GM12878 (cell line): ENCODE results near the gene GOLGA5. TPM values are rescaled to one million over a fixed set of nuclear protein-coding genes. Genes with fewer than 3 reads are reported as not detected.

Source experiments
- ATAC-seq: fragments of 200-7000 bp; cut with Tn5 transposase; 3 replicates; pipeline ENCODE4 v1.9.1; 2020; ENCODE audit warnings: mild to moderate bottlenecking, moderate library complexity
- BruUV-seq: library from RNA; stranded (reverse); fragments of 400-500 nt; replicated peaks from 2 replicates; lab custom pipeline; 2021; lab: Mats Ljungman, UMichigan
- CTCF ChIA-PET: fragments of 300-600 bp; sonication (Branson Sonifier 250); formaldehyde crosslinking; extraction: SDS; loops from one replicate; lab custom pipeline; 2021; ENCODE audit warnings: inconsistent platforms; lab: Yijun Ruan, JAX
- POLR2A ChIA-PET: fragments of 350-600 bp; formaldehyde crosslinking; extraction: SDS; loops from one replicate; lab custom pipeline; 2021; ENCODE audit warnings: inconsistent platforms; lab: Charles Lee
- RAD21 ChIA-PET: fragments of 300-600 bp; sonication (Branson Sonifier 250); formaldehyde crosslinking; loops from one replicate; lab custom pipeline; 2023; ENCODE audit warnings: antibody characterized with exemption; ENCODE audit not compliant: unreplicated experiment; lab: Charles Lee
- SMC1A ChIA-PET: fragments of 300-600 bp; sonication (Branson Sonifier 250); formaldehyde crosslinking; loops from one replicate; lab custom pipeline; 2023; ENCODE audit not compliant: unreplicated experiment, uncharacterized antibody; lab: Charles Lee
- DNase-seq: peaks from one replicate; pipeline ENCODE4 v3.0.0-alpha.2; 2011; ENCODE audit warnings: low read depth, low spot score
- FAIRE-seq: peaks from 3 replicates; lab custom pipeline; 2011; peaks lifted over from hg19 to GRCh38; lab: Jason Lieb, UNC
- H2AFZ ChIP-seq: 2 replicates; pipeline ENCODE4 v1.6.0; 2011; ENCODE audit warnings: low read depth, low read length, control low read depth; ENCODE audit not compliant: control insufficient read depth
- H3K27ac ChIP-seq: 2 replicates; pipeline ENCODE4 v1.5.1; 2011; ENCODE audit warnings: control low read depth; ENCODE audit not compliant: control insufficient read depth, insufficient read depth
- H3K27me3 ChIP-seq, 2 experiments: replicated peaks in 1 of 2; 2 replicates each; pipeline versions ENCODE4 v1.6.0 to v1.6.1; 2011; ENCODE audit warnings: low read length in 1 of 2; ENCODE audit not compliant: control insufficient read depth in 2 of 2, insufficient read depth in 2 of 2
- H3K36me3 ChIP-seq, 2 experiments: 2 replicates each; pipeline ENCODE4 v1.5.1; 2011; ENCODE audit warnings: low read length in 1 of 2; ENCODE audit not compliant: control insufficient read depth in 2 of 2, insufficient read depth in 2 of 2
- H3K4me1 ChIP-seq: 2 replicates; pipeline ENCODE4 v1.6.1; 2011; ENCODE audit warnings: mild to moderate bottlenecking, low read length, moderate library complexity, mixed read lengths; ENCODE audit not compliant: control insufficient read depth, insufficient read depth
- H3K4me2 ChIP-seq: 2 replicates; pipeline ENCODE4 v1.6.0; 2011; ENCODE audit warnings: control low read depth; ENCODE audit not compliant: control insufficient read depth, insufficient read depth
- H3K4me3 ChIP-seq: fragments of 200-600 bp; sonication (generic); 2 replicates; pipeline ENCODE4 v1.5.1; 2016
- H3K79me2 ChIP-seq: 2 replicates; pipeline ENCODE4 v1.6.0; 2011; ENCODE audit warnings: low read length; ENCODE audit not compliant: control insufficient read depth, insufficient read depth
- H3K9ac ChIP-seq: 2 replicates; pipeline ENCODE4 v1.8.0; 2011; ENCODE audit warnings: low read length, control low read depth, mixed read lengths; ENCODE audit not compliant: control insufficient read depth, insufficient read depth
- H3K9me3 ChIP-seq: replicated peaks from 3 replicates; pipeline ENCODE4 v1.5.1; 2011; ENCODE audit warnings: mild to moderate bottlenecking, low read length; ENCODE audit not compliant: control insufficient read depth, insufficient read depth
- H4K20me1 ChIP-seq: 2 replicates; pipeline ENCODE4 v1.6.0; 2011; ENCODE audit not compliant: control insufficient read depth, insufficient read depth
- BACH1 ChIP-seq: fragments of 450-650 bp; IDR thresholded peaks from 2 replicates; pipeline ENCODE4 v1.6.1; 2017; ENCODE audit warnings: mild to moderate bottlenecking, borderline replicate concordance
- BHLHE40 ChIP-seq, 2 experiments: fragments of 450-650 bp in 1 of 2; IDR thresholded peaks; 2 replicates each; pipeline ENCODE4 v1.6.1; 2011 to 2017; ENCODE audit warnings: low read depth in 2 of 2, borderline replicate concordance in 1 of 2, improper control_type of control experiment in 1 of 2, low read length in 1 of 2, mild to moderate bottlenecking in 1 of 2
- CHD1 ChIP-seq: IDR thresholded peaks from 2 replicates; pipeline ENCODE4 v1.6.1; 2012; ENCODE audit warnings: low read depth, low read length, improper control_type of control experiment
- EP300 ChIP-seq, 2 experiments: fragments of 150-350 bp in 1 of 2; IDR thresholded peaks; 2 replicates each; pipeline ENCODE4 v1.6.1; 2011 to 2012; ENCODE audit warnings: low read depth in 2 of 2, low read length in 2 of 2, borderline replicate concordance in 1 of 2, improper control_type of control experiment in 1 of 2, inconsistent platforms in 1 of 2; ENCODE audit not compliant: control insufficient read depth in 1 of 2
- NKRF ChIP-seq: fragments of 450-650 bp; conservative IDR thresholded peaks from 2 replicates; pipeline ENCODE4 v1.6.1; 2017; ENCODE audit warnings: mild to moderate bottlenecking, moderate library complexity
- ZBTB40 ChIP-seq: fragments of 450-650 bp; IDR thresholded peaks from 2 replicates; pipeline ENCODE4 v1.6.1; 2016; ENCODE audit warnings: mild to moderate bottlenecking, moderate library complexity, borderline replicate concordance
- ZNF207 ChIP-seq: fragments of 450-650 bp; IDR thresholded peaks from 2 replicates; pipeline ENCODE4 v1.6.1; 2014; ENCODE audit warnings: antibody characterized with exemption, mild to moderate bottlenecking, borderline replicate concordance
- WGBS: methylation state at CpG from one replicate; pipeline ENCODE4 v1.1.6; 2016; ENCODE audit warnings: low lambda C conversion rate; ENCODE audit not compliant: insufficient replicate concordance, insufficient coverage; ENCODE audit errors: missing lambda C conversion rate; 5-methylcytosine and 5-hydroxymethylcytosine counted together
- in situ Hi-C: fragments of 300-500 bp; cut with MboI; formaldehyde crosslinking; loops from 9 replicates; pipeline ENCODE4 v1.14.3; 2018; ENCODE audit warnings: mixed read lengths
- intact Hi-C: fragments of 100-400 bp; cut with micrococcal nuclease; formaldehyde crosslinking; loops from one replicate; pipeline ENCODE4 v1.14.2; 2022; ENCODE audit not compliant: unreplicated experiment
- polyA plus RNA-seq, 11 experiments: library from polyadenylated mRNA; depleted of rRNA in 4 of 11; unstranded in 6 of 11; stranded (reverse) in 5 of 11; fragments of >200 nt; fragmentation: Nextera tagmentation in 4 of 11; fragmentation: Illumina TruSeq in 1 of 11; extraction: Ambion mirVana in 4 of 11; extraction: Trizol in 1 of 11; gene quantifications; 1 replicate in 1 of 11; 2 replicates in 10 of 11; pipeline versions ENCODE4 v1.2.1 to v1.2.3, GENCODE V29; 2011 to 2016; ENCODE audit warnings: inconsistent platforms in 2 of 11, missing spikeins in 2 of 11, low read depth in 1 of 11
- total RNA-seq, 4 experiments: library from RNA; depleted of rRNA in 3 of 4; stranded (reverse); fragments of >200 nt in 3 of 4; fragmentation: Illumina TruSeq in 1 of 4; extraction: Trizol in 1 of 4; gene quantifications; 2 replicates each; pipeline versions ENCODE4 v1.2.1 to v1.2.3, GENCODE V29; 2013 to 2021

GOLGA5 gene
- total and polyA plus RNA-seq, 10 of the 15 experiments (the other 5 are each of a cell fraction or from before 2014, with no cell fraction given) = 10.9 to 30.1 (median 19.7) TPM

- peak; percentile 58; the same call in 1 of the 2 replicates for TF ChIP-seq ZNF207
- TF ChIP-seq EP300 (IDR thresholded peaks at IDR 0.05; ENCODE audit: borderline replicate concordance in 1 of 2, control insufficient read depth in 1 of 2, low read depth in 2 of 2, low read length in 2 of 2) = peak; percentile 69 to 77; a peak in 3 of 4 replicates
These were observed at the start of gene GOLGA5 (continued) for GRCh38 chr14:92793709-92794546.

GRCh38 chr14:92747701-92748258, 46.3 kb upstream of the GOLGA5 start:
- Histone ChIP-seq H3K4me1 (peaks cover 31% of the 10 kb centered on the region), H3K27ac (peak overlapping the region; percentile 45), H3K79me2 (peaks cover 10% of the 10 kb centered on the region), H3K9me3 (peaks cover 10% of the 10 kb centered on the region), H4K20me1 (no peaks in the 10 kb centered on the region; the same call in 1 of the 2 replicates), H3K9ac (peak overlapping the region; percentile 72), H2AFZ (peak overlapping the region; percentile 50; the same call in 1 of the 2 replicates), H3K4me2 (peak overlapping the region; percentile 78), H3K36me3 (no peaks in the 10 kb centered on the region), H3K27me3 (no peaks in the 10 kb centered on the region), H3K4me3 (peak overlapping the region; percentile 81)
- no TSS peak for BruUV-seq
- WGBS = under 1% methylated on average over 16 of the region's 16 CpGs
- ATAC-seq (peak; percentile 47), DNase-seq (no peak), FAIRE-seq (no peak)
- in situ Hi-C loops (no loop called here), intact Hi-C loops (loop anchor here (5.0 kb wide), 1 partner anchor 45 kb away; no protein-coding TSS in a partner anchor)
- SMC1A ChIA-PET = interaction anchor here (1.1 to 5.9 kb wide), 5 partner anchors 18 to 66 kb away, joined by 3 to 67 read pairs (median 3); no protein-coding TSS in a partner anchor
- CTCF ChIA-PET = interaction anchor here (0.6 to 1.6 kb wide), 4 partner anchors 9 to 33 kb away, joined by 3 to 10 read pairs (median 4); no protein-coding TSS in a partner anchor
- POLR2A ChIA-PET = interaction anchor here (0.6 to 2.1 kb wide), 6 partner anchors 9 to 179 kb away, joined by 3 to 10 read pairs (median 4); no protein-coding TSS in a partner anchor
- RAD21 ChIA-PET = interaction anchor here (0.6 to 1.9 kb wide), 10 partner anchors 11 to 46 kb away, joined by 3 to 5 read pairs (median 4); partner anchors contain the start of gene GOLGA5
- TF ChIP-seq BACH1 (0 out of 2 replicates have a peak, but pooled peaks have one; percentile 9), CHD1 (no peak), ZBTB40 (0 out of 2 replicates have a peak, but pooled peaks have one; percentile 33), BHLHE40 (IDR thresholded peaks at IDR 0.05; ENCODE audit: borderline replicate concordance in 1 of 2, low read depth in 2 of 2, low read length in 1 of 2) (peak in 1 of 2 experiments; percentile 55; a peak in 1 of 4 replicates), NKRF (peak; percentile 34; the same call in 1 of the 2 replicates)
